ENCODE data around the gene ATP11A.

DNA sequence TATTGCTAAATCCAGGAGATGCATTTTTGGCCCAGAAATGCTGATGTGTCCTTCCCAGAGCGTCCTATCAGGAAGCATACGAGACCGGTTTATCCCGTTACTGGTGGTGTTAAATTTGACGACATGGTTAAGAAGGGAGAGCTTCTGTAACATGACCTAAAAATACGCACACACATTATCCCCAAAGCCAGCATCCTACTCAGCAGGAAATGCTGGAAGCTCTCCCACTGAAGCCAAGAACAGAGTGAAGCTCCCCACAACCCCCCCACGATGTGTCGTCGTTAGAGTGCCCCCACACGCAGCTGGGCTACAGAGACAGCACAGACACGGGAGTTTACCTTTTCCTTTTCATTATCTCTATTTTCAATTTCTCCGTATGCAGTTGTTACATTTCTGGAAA is 234.1 kb downstream of the ATP11A start:
- TF ChIP-seq EZH2phosphoT487 (IDR thresholded peaks at IDR 0.05; ENCODE audit: low read depth): no peak
- TF ChIP-seq, protein P1, sequence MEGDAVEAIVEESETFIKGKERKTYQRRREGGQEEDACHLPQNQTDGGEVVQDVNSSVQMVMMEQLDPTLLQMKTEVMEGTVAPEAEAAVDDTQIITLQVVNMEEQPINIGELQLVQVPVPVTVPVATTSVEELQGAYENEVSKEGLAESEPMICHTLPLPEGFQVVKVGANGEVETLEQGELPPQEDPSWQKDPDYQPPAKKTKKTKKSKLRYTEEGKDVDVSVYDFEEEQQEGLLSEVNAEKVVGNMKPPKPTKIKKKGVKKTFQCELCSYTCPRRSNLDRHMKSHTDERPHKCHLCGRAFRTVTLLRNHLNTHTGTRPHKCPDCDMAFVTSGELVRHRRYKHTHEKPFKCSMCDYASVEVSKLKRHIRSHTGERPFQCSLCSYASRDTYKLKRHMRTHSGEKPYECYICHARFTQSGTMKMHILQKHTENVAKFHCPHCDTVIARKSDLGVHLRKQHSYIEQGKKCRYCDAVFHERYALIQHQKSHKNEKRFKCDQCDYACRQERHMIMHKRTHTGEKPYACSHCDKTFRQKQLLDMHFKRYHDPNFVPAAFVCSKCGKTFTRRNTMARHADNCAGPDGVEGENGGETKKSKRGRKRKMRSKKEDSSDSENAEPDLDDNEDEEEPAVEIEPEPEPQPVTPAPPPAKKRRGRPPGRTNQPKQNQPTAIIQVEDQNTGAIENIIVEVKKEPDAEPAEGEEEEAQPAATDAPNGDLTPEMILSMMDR (IDR thresholded peaks at IDR 0.05; ENCODE audit: low read depth, low read length): no peak
